Stimulated activated naive CD8-positive, alpha-beta T cell treated with anti-CD3 and anti-CD28 coated beads, Interleukin-15, Interleukin-2, amounts not matched to agents 100 U/mL and 50 U/mL, for 24 hours (primary cell): Measurements from ENCODE around the gene RAET1L.
"Not testable (repeated sequence)": the region's sequence is repeated elsewhere in the genome, so short reads cannot be mapped to it uniquely, and the experiment has no call there.

Experiments used
- ATAC-seq: fragments of 150-1000 bp; cut with Tn5 transposase; one replicate; pipeline ENCODE4 v1.10.0; 2021
- DNase-seq: peaks from one replicate; pipeline ENCODE4 v3.0.0; 2021

RAET1L gene

GRCh38 chr6:150016324-150017185, 8.8 kb downstream of the RAET1L start:
- ATAC-seq (peak; percentile 48), DNase-seq (peak; percentile 49)

DNA sequence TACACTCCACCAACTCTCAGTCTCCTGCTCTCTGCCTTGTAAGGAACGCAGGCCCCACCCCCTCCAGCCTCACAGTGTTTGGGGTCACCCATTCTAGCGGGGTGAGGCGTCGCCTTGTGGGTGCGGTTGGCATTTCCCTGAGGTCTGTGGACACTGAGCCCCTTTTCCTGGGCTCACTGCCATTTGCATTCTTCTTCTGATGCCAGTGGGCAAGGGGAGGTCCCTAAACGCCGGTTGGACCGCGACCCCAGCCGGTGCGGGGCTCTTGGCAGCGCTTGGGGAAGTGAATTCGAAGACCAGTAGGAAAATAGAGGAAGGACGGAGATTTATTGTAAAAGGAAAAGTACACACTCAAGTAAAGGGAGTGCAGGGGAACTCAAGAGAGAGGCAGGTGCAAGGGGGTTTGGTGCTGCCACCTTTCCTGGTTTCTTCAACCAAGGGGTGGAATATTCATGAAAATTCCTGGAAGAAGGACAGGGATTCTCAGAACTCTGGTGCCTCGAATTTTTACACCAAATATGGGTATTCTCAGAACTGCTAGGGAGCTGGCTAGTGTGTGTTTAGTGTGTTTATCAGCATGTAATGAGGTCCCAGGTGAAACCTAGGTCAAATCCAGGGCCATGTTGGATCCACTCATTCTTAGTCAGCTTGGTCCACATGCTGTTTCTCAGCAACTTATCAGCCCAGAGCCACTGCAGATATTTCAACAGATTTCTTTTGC, 9.9 kb downstream of the RAET1L start:
- DNase-seq, result peak; percentile 35

DNA sequence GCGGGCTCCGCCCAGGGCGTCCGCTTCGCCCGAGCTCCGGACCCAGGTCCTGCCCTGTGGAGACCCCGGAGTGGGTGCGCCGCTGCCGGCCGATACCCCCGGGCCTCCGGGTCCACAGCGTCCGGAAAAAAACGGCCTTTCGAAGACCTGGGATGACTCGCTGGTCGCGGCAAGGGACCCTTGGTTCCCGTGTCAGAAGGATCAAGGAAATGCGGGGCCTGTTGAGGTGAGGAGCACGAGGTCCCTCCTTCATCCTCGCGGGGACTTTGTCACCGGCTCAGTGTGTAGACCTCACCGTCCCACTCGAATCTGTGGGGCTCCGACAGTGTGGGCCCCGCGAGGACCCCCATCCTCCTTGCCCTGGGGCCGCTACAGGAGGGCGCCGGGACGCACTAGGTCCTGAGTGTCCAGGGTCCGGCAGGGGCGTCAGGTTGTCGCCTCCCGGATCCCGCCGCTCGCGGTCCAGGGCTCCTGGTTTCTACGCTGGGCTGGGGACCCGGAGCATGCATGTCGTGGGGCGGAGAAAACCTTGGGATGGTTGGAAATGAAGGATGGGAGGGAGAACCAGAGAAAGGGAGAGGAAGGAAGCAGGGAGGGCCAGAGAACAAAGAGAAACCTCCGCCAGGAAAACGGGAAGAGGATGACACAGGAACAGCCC, 10.6 kb downstream of the RAET1L start:
- ATAC-seq, DNase-seq: not testable (repeated sequence)

More for the DNA sequence above, 9.9 kb downstream of the RAET1L start:
- peak; percentile 76 for ATAC-seq

GRCh38 chr6:150013785-150014622, 11.3 kb downstream of the RAET1L start:
- not testable (repeated sequence) for ATAC-seq, DNase-seq

- not testable (repeated sequence) for DNase-seq, ATAC-seq
Measured at GRCh38 chr6:150012846-150013784, 12.2 kb downstream of the RAET1L start.

- DNase-seq (peak; percentile 57), ATAC-seq (no peak)
Measured at GRCh38 chr6:150008588-150008987, 16.7 kb downstream of the RAET1L start.

- ATAC-seq, result peak; percentile 58
- DNase-seq, result peak; percentile 60
Measured at GRCh38 chr6:150006961-150007464, 18.3 kb downstream of the RAET1L start.

DNA sequence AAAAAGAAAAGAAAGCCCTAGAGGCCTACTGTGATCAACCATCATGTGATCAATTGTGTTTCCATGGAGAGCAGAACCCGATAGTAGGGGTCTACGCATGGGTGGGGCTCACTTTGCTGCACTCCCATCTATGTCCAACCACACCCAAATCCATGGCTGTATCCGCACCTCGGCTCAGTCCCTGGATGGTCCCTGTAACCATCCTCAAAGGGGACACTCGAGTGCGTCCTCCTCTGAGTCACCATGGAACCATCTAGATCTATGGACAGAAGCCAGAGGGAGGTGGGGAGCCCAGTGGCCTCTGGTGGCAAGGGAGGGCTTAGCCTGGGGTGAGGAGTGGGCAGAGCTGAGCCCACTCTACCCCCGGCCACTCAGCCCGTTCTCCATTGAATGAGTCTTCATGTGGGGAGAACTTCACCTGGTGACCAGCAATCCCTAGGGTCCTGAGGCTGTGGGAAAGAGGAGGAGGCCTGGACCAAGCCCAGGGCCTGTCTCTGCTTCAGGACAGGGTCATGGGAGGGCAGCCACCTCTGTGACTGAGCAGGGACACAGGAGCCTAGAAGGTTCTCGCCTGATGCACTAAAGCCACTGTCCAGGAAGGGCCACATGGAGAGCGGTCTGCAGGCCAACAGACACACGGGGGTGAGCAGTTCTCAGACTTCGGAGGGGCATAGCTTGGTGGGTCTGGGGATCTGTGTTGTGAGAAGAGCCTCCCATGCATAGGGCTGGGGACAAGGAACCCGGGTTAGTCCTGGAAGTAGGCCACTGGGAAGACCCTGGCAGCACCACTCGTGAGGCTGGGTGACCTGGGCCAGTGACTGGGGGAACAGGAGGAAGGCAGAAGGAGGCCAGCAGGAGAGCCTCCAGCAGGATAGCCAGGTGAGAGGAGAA, 19.3 kb downstream of the RAET1L start:
- DNase-seq, result no peak
- no peak for ATAC-seq

DNA sequence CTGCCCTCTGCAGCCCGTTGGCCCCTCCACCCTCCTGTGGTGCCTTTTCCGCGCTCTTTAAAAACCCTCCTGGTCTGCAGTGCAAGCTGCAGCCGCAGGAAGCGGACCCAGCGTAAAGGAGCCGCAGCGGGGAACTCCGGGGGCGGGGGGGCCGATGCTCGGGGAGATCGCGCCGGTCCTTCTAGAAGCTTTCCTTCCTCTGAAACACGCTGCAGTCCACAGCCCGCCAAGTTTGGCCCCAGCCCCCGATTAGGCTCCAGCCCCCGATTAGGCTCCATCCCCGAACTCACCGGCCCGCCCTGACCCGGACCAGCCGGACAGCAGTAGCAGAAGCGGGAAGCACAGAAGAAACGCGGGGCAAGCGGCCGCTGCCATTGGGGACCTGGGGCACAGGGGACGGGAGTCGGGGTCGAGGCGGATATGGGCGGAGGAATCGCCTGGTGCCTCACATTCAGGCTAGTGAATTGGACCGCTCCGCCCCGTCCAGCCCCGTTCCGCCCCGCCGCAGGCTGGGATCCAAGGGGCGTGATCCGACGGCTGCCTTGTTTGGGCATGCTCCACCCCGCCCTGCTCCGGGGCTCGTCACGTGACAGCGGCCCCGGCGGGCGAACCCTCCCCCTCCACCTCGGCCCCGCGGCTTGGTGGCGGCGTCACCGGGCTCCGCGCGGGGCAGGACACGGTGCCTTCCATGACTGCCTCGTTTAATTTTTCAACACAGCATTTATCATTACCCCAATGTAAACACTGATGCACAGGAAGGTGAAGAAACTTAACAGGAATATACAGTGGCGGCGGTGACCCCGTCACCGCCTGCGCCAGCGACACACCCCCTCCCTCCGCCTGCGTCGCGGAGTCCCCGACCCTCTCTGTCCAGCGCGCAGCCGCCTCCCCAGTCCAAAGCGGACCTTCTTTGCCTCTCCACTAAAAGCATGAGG, 20.3 kb downstream of the RAET1L start:
- peak; percentile 91 for DNase-seq
- ATAC-seq, result peak; percentile 68

- DNase-seq (peak; percentile 42), ATAC-seq (peak; percentile 11)
Measured at GRCh38 chr6:150004101-150004782, 21.1 kb downstream of the RAET1L start.

DNA sequence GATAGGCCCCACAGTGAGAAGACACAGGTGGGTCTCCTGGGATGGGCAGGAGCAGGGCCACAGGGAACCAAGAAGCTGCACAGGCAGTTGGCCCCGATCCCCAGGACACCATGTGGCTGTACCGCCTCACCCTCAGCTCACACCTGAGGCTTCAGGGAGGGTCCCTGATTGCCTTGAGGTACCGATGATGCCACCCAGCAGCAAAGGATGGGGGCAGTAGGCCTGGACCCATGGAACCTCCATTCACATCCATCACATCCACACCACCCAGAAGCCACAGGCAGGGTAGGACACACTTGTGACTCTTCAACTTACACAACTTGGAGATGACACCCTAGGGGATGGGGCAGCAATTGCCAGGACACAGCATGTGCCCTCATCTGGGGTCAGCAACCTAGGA, 21.7 kb downstream of the RAET1L start:
- not testable (repeated sequence) for DNase-seq, ATAC-seq

DNA sequence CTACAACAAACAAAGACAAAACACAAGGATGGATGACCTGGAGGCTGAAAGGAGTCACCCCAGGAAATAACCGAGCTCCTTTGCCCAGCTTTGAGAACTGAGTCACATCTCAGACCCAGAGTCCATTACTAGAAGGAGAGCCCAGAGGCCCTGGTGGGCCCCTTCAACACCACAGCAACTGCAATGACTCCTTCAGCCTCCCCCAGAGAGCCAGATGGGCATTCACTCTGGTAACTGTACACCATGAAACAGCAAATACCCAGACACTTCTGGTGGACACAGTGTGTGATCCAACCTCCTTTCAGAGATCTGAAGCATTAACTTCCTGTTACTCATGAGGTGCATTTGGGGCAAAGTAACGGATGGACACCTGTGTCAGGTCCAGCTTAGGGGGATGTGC, 22.6 kb downstream of the RAET1L start:
- ATAC-seq (no peak), DNase-seq (no peak)

DNA sequence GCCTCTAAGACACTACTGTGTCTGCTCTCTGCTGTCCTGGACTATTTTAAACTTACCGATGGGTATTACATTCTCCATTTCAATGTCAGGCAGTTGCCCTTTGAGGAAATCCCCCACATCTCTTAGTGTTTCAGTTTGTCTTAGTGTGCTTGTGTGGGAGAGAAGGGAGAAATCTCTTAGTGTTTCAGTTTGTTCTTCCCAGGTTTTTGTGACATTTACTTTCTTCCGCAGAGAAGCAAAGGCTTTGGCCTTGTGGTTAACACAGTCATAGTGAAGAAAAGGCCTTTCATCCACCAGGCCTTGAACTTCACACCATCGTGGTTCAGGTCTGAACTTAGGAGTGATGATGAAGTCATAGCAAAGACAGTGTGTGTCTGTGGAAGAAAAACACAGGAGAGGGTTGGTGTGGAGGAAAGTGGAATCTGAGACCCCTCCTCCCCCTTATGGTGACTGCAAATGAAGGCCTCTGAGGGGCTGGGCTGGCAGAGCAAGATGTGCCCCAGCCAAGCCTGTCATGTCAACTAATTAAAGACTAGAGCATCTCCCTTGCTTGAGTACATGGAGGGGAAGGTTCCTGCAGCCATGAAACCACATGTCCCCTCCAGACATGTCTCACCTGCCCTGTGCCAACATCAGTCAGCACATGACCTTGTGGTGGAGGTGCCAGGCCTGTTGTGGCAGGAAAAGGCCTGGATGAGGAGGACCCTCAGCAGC, 23.9 kb downstream of the RAET1L start:
- peak; percentile 65 for ATAC-seq
- DNase-seq, result no peak

DNA sequence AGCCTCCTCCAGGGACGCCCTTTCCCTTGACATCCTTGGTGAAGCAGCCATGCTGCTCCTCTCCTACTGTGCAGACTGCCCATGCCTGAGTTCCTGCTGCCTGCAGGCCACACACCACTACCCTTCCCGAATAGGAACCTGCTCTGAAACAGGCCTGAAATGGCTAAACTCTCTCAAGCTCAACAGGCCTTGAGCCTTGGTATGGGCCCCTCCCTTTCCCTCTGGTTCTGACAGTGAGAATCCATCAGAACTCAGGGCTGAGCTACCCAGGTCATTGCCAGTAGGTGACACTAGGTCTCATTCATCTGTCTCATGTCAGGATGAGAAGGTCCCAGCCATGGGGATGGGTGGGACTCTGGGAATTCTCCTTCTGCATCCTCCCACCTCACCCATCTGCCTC, 25.7 kb downstream of the RAET1L start:
- ATAC-seq (no peak), DNase-seq (no peak)

DNA sequence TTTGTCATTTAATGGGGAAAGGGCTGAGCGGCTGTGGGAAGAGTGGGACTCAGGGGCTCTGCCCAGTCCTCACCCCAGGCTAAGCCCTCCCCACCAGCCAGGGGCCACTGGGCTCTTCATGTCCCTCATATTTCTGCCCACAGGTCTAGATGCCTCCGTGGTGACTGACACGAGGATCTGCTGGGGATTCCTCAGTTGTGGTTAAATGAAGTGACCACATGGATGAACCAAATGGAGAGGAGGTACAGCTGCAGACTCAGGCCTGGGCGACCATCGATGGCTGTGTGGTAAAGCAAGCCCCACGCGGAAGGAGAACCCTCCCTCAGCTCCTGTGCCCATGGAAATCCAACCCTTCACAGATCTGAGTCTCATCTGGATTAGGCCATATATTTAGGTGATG, 29.4 kb downstream of the RAET1L start:
- ATAC-seq (no peak), DNase-seq (no peak)

- DNase-seq, result no peak
- ATAC-seq, result no peak
Measured at GRCh38 chr6:149995235-149995750, 30.0 kb downstream of the RAET1L start.

GRCh38 chr6:149991838-149992237, 33.5 kb downstream of the RAET1L start:
- DNase-seq (no peak), ATAC-seq (no peak)
